A549 (cell line): ENCODE results near the gene ZNF697. TPM values are rescaled to one million over a fixed set of nuclear protein-coding genes. Genes with fewer than 3 reads are reported as not detected.

Experiments
- ATAC-seq, 2 experiments: fragments of 200-7000 bp in 1 of 2; fragments of >200 bp in 1 of 2; cut with Nextera tagmentation in 1 of 2; cut with Tn5 transposase in 1 of 2; 3 replicates each; pipeline versions ENCODE4 v1.8.0 to v1.9.1; 2018 to 2020; ENCODE audit warnings: mild to moderate bottlenecking in 1 of 2, moderate library complexity in 1 of 2
- CTCF ChIA-PET: fragments of 300-600 bp; sonication (Branson Sonifier 250); formaldehyde crosslinking; extraction: SDS; loops from one replicate; lab custom pipeline; 2021; ENCODE audit warnings: antibody characterized with exemption, inconsistent platforms; lab: Yijun Ruan, JAX
- POLR2A ChIA-PET: fragments of 350-600 bp; formaldehyde crosslinking; extraction: SDS; loops from one replicate; lab custom pipeline; 2021; ENCODE audit warnings: antibody characterized with exemption, inconsistent platforms; lab: Yijun Ruan, JAX
- DNase-seq, 2 experiments: peaks; one replicate each; pipeline versions ENCODE4 v3.0.0 to v3.0.0-alpha.2; 2011 to 2016; ENCODE audit warnings: low read depth in 1 of 2, low spot score in 1 of 2
- FAIRE-seq: peaks from 2 replicates; lab custom pipeline; 2011; peaks lifted over from hg19 to GRCh38; lab: Jason Lieb, UNC
- H3K27ac ChIP-seq, 2 experiments: fragments of >200 bp; sonication (Bioruptor Twin); formaldehyde crosslinking; 3 replicates each; pipeline ENCODE4 v1.5.1; 2016 to 2017
- H3K4me1 ChIP-seq: fragments of >200 bp; sonication (Bioruptor Twin); formaldehyde crosslinking; 3 replicates; pipeline ENCODE4 v1.6.1; 2016
- H3K4me2 ChIP-seq: fragments of >200 bp; sonication (Bioruptor Twin); formaldehyde crosslinking; 3 replicates; pipeline ENCODE4 v1.6.1; 2016
- H3K4me3 ChIP-seq: fragments of >200 bp; sonication (Bioruptor Twin); formaldehyde crosslinking; 3 replicates; pipeline ENCODE4 v1.5.1; 2016
- H3K9me3 ChIP-seq: fragments of >200 bp; sonication (Bioruptor Twin); formaldehyde crosslinking; 3 replicates; pipeline ENCODE4 v1.6.1; 2016
- BHLHE40 ChIP-seq: IDR thresholded peaks from 2 replicates; pipeline ENCODE4 v1.6.1; 2012; ENCODE audit warnings: low read depth, low read length, inconsistent platforms
- CBX8 ChIP-seq: fragments of 200-600 bp; sonication (generic); IDR thresholded peaks from 2 replicates; pipeline ENCODE4 v1.6.1; 2016
- CTCF ChIP-seq: fragments of >200 bp; sonication (Bioruptor Twin); formaldehyde crosslinking; IDR thresholded peaks from 3 replicates; pipeline ENCODE4 v1.5.1; 2016
- EHMT2 ChIP-seq: fragments of 200-600 bp; sonication (generic); IDR thresholded peaks from 2 replicates; pipeline ENCODE4 v1.6.1; 2016; ENCODE audit warnings: antibody characterized with exemption, low read depth, mild to moderate bottlenecking, moderate library complexity
- HDAC2 ChIP-seq: fragments of 200-600 bp; sonication (generic); IDR thresholded peaks from 2 replicates; pipeline ENCODE4 v1.6.1; 2016
- HES2 ChIP-seq: fragments of >200 bp; sonication (Bioruptor Twin); formaldehyde crosslinking; IDR thresholded peaks from 2 replicates; pipeline ENCODE4 v1.6.1; 2016
- HOXB5 ChIP-seq: fragments of 250-450 bp; sonication (Bioruptor Pico); IDR thresholded peaks from 2 replicates; pipeline ENCODE4 v1.5.0; 2020; ENCODE audit warnings: mild to moderate bottlenecking, moderate library complexity
- JUNB ChIP-seq: fragments of >200 bp; sonication (Bioruptor Twin); formaldehyde crosslinking; IDR thresholded peaks from 2 replicates; pipeline ENCODE4 v1.6.1; 2016
- MAFK ChIP-seq: fragments of 450-650 bp; IDR thresholded peaks from 2 replicates; pipeline ENCODE4 v1.6.1; 2014; ENCODE audit not compliant: partially characterized antibody
- MAZ ChIP-seq: fragments of 150-350 bp; IDR thresholded peaks from 2 replicates; pipeline ENCODE4 v1.6.1; 2014; ENCODE audit warnings: antibody characterized with exemption, low read depth, low read length, borderline replicate concordance
- MYC ChIP-seq: IDR thresholded peaks from 2 replicates; pipeline ENCODE4 v1.6.1; 2012; ENCODE audit warnings: mild to moderate bottlenecking, inconsistent platforms, low read length, improper control_type of control experiment, borderline replicate concordance
- NFE2L2 ChIP-seq: fragments of 150-350 bp; conservative IDR thresholded peaks from 2 replicates; pipeline ENCODE4 v1.6.1; 2014; ENCODE audit warnings: low read length
- NPAS2 ChIP-seq: fragments of 250-450 bp; sonication (Bioruptor Pico); IDR thresholded peaks from 2 replicates; pipeline ENCODE4 v1.8.0; 2022; ENCODE audit warnings: mild to moderate bottlenecking, moderate library complexity, borderline replicate concordance
- PBX3 ChIP-seq: IDR thresholded peaks from 2 replicates; pipeline ENCODE4 v1.6.1; 2012
- RARB ChIP-seq: fragments of 250-450 bp; sonication (Bioruptor Pico); IDR thresholded peaks from 2 replicates; pipeline ENCODE4 v1.8.0; 2021; ENCODE audit warnings: mild to moderate bottlenecking, moderate library complexity
- SMC3 ChIP-seq: fragments of >200 bp; sonication (Bioruptor Twin); formaldehyde crosslinking; IDR thresholded peaks from 3 replicates; pipeline ENCODE4 v1.6.1; 2018; ENCODE audit warnings: inconsistent platforms
- SREBF2 ChIP-seq: fragments of 450-650 bp; IDR thresholded peaks from 2 replicates; pipeline ENCODE4 v1.6.1; 2014; ENCODE audit warnings: mild to moderate bottlenecking, moderate library complexity
- ZFP36 ChIP-seq: fragments of 450-650 bp; IDR thresholded peaks from 2 replicates; pipeline ENCODE4 v1.6.1; 2014; ENCODE audit warnings: borderline replicate concordance; ENCODE audit not compliant: partially characterized antibody
- ZSCAN20 ChIP-seq: fragments of 250-450 bp; sonication (Bioruptor Pico); IDR thresholded peaks from 2 replicates; pipeline ENCODE4 v1.8.0; 2022; ENCODE audit warnings: mild to moderate bottlenecking, moderate library complexity
- WGBS: methylation state at CpG from one replicate; pipeline ENCODE4 v1.1.6; 2017; ENCODE audit errors: missing lambda C conversion rate; 5-methylcytosine and 5-hydroxymethylcytosine counted together
- polyA plus RNA-seq, 4 experiments: library from polyadenylated mRNA; depleted of rRNA in 3 of 4; stranded (reverse); fragments of >200 nt; fragmentation: RNase III in 1 of 4; extraction: RNeasy Plus Mini Kit Qiagen cat#74134 plus additional on column Dnase treatment in 1 of 4; gene quantifications; 2 replicates in 3 of 4; 3 replicates in 1 of 4; pipeline ENCODE4 v1.2.3, GENCODE V29; 2011 to 2017

The ZNF697 gene
- polyA plus RNA-seq, 2 of the 4 experiments (the other 2 are of a cell fraction), result 2.2 to 2.6 TPM

- Histone ChIP-seq H3K9me3 (no peaks in the 10 kb centered on the region), H3K27ac (no peak overlapping the region), H3K4me3 (no peak overlapping the region), H3K4me1 (no peaks in the 10 kb centered on the region), H3K4me2 (no peak overlapping the region)
- ATAC-seq (no peak), DNase-seq (no peak), FAIRE-seq (no peak)
- CTCF ChIA-PET, result no interaction called here
- TF ChIP-seq RARB (CRISPR knock-in tag) (no peak), MAFK (no peak), SMC3 (no peak), MAZ (no peak)
- POLR2A ChIA-PET, result no interaction called here
Observed at GRCh38 chr1:119682141-119682540, 34.1 kb upstream of the ZNF697 start.

- POLR2A ChIA-PET, result no interaction called here
- FAIRE-seq, result no peak
Observed at GRCh38 chr1:119681560-119681959, 33.5 kb upstream of the ZNF697 start.

GRCh38 chr1:119680723-119681122, 32.7 kb upstream of the ZNF697 start:
- Histone ChIP-seq H3K4me1 (no peaks in the 10 kb centered on the region), H3K9me3 (no peaks in the 10 kb centered on the region), H3K4me2 (no peak overlapping the region), H3K4me3 (no peak overlapping the region), H3K27ac (no peak overlapping the region)
- TF ChIP-seq CBX8 (no peak), HES2 (no peak), JUNB (no peak)
- no peak for DNase-seq
- no peak for ATAC-seq
- 27% methylated on average over 2 of the region's 2 CpGs for WGBS
- FAIRE-seq, result no peak
- ChIA-PET CTCF (interaction anchor here (1.3 kb wide), 1 partner anchor 308 kb away, joined by 3 read pairs; no protein-coding TSS in a partner anchor), POLR2A (no interaction called here)

More at GRCh38 chr1:119681560-119681959, 33.5 kb upstream of the ZNF697 start:
- Histone ChIP-seq H3K4me2 (no peak overlapping the region), H3K9me3 (no peaks in the 10 kb centered on the region), H3K27ac (no peak overlapping the region), H3K4me1 (no peaks in the 10 kb centered on the region)
- WGBS, result 18% methylated on average over 2 of the region's 2 CpGs
- ATAC-seq, result no peak
- TF ChIP-seq EHMT2, result no peak
- no peak for TF ChIP-seq RARB (CRISPR knock-in tag)
- no peak for TF ChIP-seq MYC
- TF ChIP-seq NFE2L2, result no peak
- TF ChIP-seq ZFP36, result no peak
- TF ChIP-seq HOXB5, result no peak
- no peak for TF ChIP-seq PBX3
- TF ChIP-seq ZSCAN20 (CRISPR knock-in tag), result no peak
- TF ChIP-seq HDAC2, result no peak
- no peak for TF ChIP-seq BHLHE40
- no peak for TF ChIP-seq CTCF
- TF ChIP-seq MAZ, result no peak
- TF ChIP-seq SREBF2, result no peak
- TF ChIP-seq HES2, result no peak
- no peak for TF ChIP-seq NPAS2
- TF ChIP-seq, all 56 proteins: peak for 0
- CTCF ChIA-PET, result no interaction called here
- DNase-seq, result no peak
- H3K4me3 ChIP-seq, result no peak overlapping the region
